Erythroblast (primary cell): ENCODE data around the gene C1orf167.

Experiments used
- GATA1 ChIP-seq: IDR thresholded peaks from 2 replicates; pipeline ENCODE4 v1.6.1; 2011; ENCODE audit warnings: low read depth, mild to moderate bottlenecking, control low read depth, low read length, moderate library complexity
- POLR2A ChIP-seq: IDR thresholded peaks from 2 replicates; pipeline ENCODE4 v1.6.1; 2011; ENCODE audit warnings: mild to moderate bottlenecking, low read length

DNA sequence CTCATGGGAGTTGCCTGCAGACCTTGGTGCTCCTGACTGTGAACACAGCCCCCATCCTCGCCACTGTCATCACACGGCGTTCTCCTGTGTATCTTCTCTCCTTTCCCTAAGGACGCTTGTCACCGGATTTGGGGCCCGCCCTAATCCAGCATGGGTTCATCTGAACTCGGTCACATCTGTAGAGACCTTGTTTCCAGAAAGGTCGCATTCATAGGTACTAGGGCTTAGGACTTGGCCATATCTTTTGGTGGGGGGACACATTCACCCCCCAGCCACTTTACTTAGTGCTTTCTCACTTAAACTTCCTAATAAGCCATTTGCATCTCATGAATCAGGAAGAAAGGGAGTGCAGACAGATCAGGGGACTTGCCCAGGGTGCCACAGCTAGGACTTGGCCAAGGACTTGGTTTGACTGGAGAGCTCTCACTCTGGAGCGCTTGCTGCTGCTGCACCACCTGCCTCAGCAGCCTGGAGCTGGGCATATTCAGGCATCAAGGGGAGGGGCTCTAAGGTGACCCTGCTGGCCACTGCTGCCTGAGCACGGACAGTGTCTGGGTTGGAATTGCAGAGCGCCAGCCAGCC, 75.9 kb downstream of the C1orf167 start:
- TF ChIP-seq POLR2A (no peak), GATA1 (no peak)
